Neural progenitor cell (in vitro differentiated cells): ENCODE results near the gene ATXN1.

Experiments
- CTCF ChIP-seq: fragments of 200-600 bp; sonication (generic); IDR thresholded peaks from 2 replicates; pipeline ENCODE4 v1.5.1; 2017; ENCODE audit warnings: antibody characterized with exemption, mild to moderate bottlenecking
- EZH2 ChIP-seq: fragments of 200-600 bp; sonication (generic); IDR thresholded peaks from 2 replicates; pipeline ENCODE4 v1.6.1; 2017; ENCODE audit warnings: antibody characterized with exemption, mild to moderate bottlenecking, moderate library complexity
- EZH2phosphoT487 ChIP-seq: fragments of 200-600 bp; sonication (generic); IDR thresholded peaks from 2 replicates; pipeline ENCODE4 v1.6.1; 2017; ENCODE audit warnings: antibody characterized with exemption

DNA sequence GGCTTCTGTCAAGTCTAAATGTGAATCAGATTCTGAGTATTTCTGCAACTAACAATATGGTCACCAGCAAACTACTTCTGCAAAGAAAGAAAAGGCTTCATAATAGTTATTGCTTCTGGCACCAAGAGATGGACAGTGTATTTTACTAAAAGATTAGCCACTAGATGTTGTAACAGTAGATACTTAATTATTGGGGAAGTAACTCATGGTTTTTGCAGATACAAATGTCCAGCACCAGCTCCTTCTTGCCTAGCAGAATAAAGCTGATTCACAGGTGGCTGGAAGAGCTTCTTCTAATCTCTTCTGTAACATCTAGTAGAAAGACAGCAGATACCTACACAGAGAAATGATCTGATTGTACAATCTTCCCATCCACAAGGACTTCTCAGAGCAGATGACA is 21.2 kb downstream of the ATXN1 start:
- TF ChIP-seq CTCF (no peak), EZH2phosphoT487 (no peak), EZH2 (no peak)
